WTC11 (cell line): ENCODE measurements around the gene SWAP70. TPM values are rescaled to one million over a fixed set of nuclear protein-coding genes. Genes with fewer than 3 reads are reported as not detected.

Experiments used
- ATAC-seq: fragments of 200-7000 bp; cut with Tn5 transposase; 2 replicates; pipeline ENCODE4 v1.10.0; 2021; ENCODE audit warnings: mild to moderate bottlenecking, moderate library complexity
- CTCF ChIA-PET: fragments of 300-600 bp; sonication (Branson Sonifier 250); formaldehyde crosslinking; loops from one replicate; lab custom pipeline; 2021; ENCODE audit warnings: antibody characterized with exemption; lab: Charles Lee
- POLR2A ChIA-PET: fragments of 350-600 bp; sonication (Branson Sonifier 250); formaldehyde crosslinking; loops from one replicate; lab custom pipeline; 2021; ENCODE audit warnings: antibody characterized with exemption; lab: Charles Lee
- DNase-seq: peaks from one replicate; pipeline ENCODE4 v3.0.0; 2021; ENCODE audit warnings: low spot score
- H3K27ac Mint-ChIP-seq: 2 replicates; pipeline ENCODE4 v1.8.0; 2021; ENCODE audit warnings: mixed read lengths
- H3K27me3 Mint-ChIP-seq: 2 replicates; pipeline ENCODE4 v1.8.0; 2021; ENCODE audit warnings: low read depth, mild to moderate bottlenecking, moderate library complexity, mixed read lengths
- H3K36me3 Mint-ChIP-seq: 2 replicates; pipeline ENCODE4 v1.8.0; 2021; ENCODE audit warnings: mixed read lengths
- H3K4me1 Mint-ChIP-seq: 2 replicates; pipeline ENCODE4 v1.8.0; 2022; ENCODE audit warnings: mixed read lengths
- H3K4me3 Mint-ChIP-seq: 2 replicates; pipeline ENCODE4 v1.8.0; 2021; ENCODE audit warnings: mild to moderate bottlenecking, moderate library complexity, mixed read lengths
- H3K9me3 Mint-ChIP-seq: 2 replicates; pipeline ENCODE4 v1.8.0; 2021; ENCODE audit warnings: mixed read lengths
- EMX1 ChIP-seq: fragments of 250-450 bp; sonication (Bioruptor Pico); IDR thresholded peaks from 2 replicates; pipeline ENCODE4 v1.8.0; 2021; ENCODE audit warnings: mild to moderate bottlenecking
- FOXJ3 ChIP-seq: sonication (generic); formaldehyde crosslinking; IDR thresholded peaks from 2 replicates; pipeline ENCODE4 v1.9.0; 2021; ENCODE audit warnings: missing genetic modification reagents, mild to moderate bottlenecking, borderline replicate concordance
- GABPB1 ChIP-seq: sonication (generic); formaldehyde crosslinking; IDR thresholded peaks from 2 replicates; pipeline ENCODE4 v1.8.1; 2023; ENCODE audit warnings: mild to moderate bottlenecking, missing genetic modification reagents
- IRF2 ChIP-seq: sonication (generic); formaldehyde crosslinking; IDR thresholded peaks from 2 replicates; pipeline ENCODE4 v1.8.0; 2022; ENCODE audit warnings: low read depth, missing genetic modification reagents, borderline replicate concordance
- KAT7 ChIP-seq: sonication (generic); formaldehyde crosslinking; IDR thresholded peaks from 2 replicates; pipeline ENCODE4 v1.8.1; 2023; ENCODE audit warnings: missing genetic modification reagents, mild to moderate bottlenecking, borderline replicate concordance
- NFATC4 ChIP-seq: fragments of 250-450 bp; sonication (Bioruptor Pico); IDR thresholded peaks from 2 replicates; pipeline ENCODE4 v1.9.0; 2021; ENCODE audit warnings: mild to moderate bottlenecking
- NFYB ChIP-seq: sonication (generic); formaldehyde crosslinking; conservative IDR thresholded peaks from 2 replicates; pipeline ENCODE4 v1.8.0; 2022; ENCODE audit warnings: low read depth, missing genetic modification reagents
- NR1H2 ChIP-seq: sonication (generic); formaldehyde crosslinking; IDR thresholded peaks from 2 replicates; pipeline ENCODE4 v1.9.0; 2021; ENCODE audit warnings: mild to moderate bottlenecking, moderate library complexity, missing genetic modification reagents
- PRRX2 ChIP-seq: fragments of 250-450 bp; sonication (Bioruptor Pico); IDR thresholded peaks from 2 replicates; pipeline ENCODE4 v1.8.0; 2021; ENCODE audit warnings: mild to moderate bottlenecking
- SOX15 ChIP-seq: fragments of 250-450 bp; sonication (Bioruptor Pico); IDR thresholded peaks from 2 replicates; pipeline ENCODE4 v1.9.0; 2021; ENCODE audit warnings: mild to moderate bottlenecking
- SP1 ChIP-seq: sonication (generic); formaldehyde crosslinking; conservative IDR thresholded peaks from 2 replicates; pipeline ENCODE4 v1.8.1; 2022; ENCODE audit warnings: missing genetic modification reagents
- TEAD1 ChIP-seq: sonication (generic); formaldehyde crosslinking; IDR thresholded peaks from 2 replicates; pipeline ENCODE4 v1.8.0; 2022; ENCODE audit warnings: mild to moderate bottlenecking, missing genetic modification reagents
- TP53 ChIP-seq: sonication (generic); formaldehyde crosslinking; IDR thresholded peaks from 2 replicates; pipeline ENCODE4 v1.8.1; 2023; ENCODE audit warnings: mild to moderate bottlenecking, missing genetic modification reagents
- ZNF219 ChIP-seq: sonication (generic); formaldehyde crosslinking; IDR thresholded peaks from 2 replicates; pipeline ENCODE4 v1.8.0; 2023; ENCODE audit warnings: missing genetic modification reagents, mild to moderate bottlenecking, borderline replicate concordance
- ZNF416 ChIP-seq: fragments of 250-450 bp; sonication (Bioruptor Pico); IDR thresholded peaks from 2 replicates; pipeline ENCODE4 v1.9.0; 2021; ENCODE audit warnings: mild to moderate bottlenecking, inconsistent platforms
- ZNF671 ChIP-seq: fragments of 250-450 bp; sonication (Bioruptor Pico); IDR thresholded peaks from 2 replicates; pipeline ENCODE4 v1.8.0; 2021; ENCODE audit warnings: mild to moderate bottlenecking
- total RNA-seq: library from RNA; stranded (reverse); gene quantifications from 3 replicates; pipeline ENCODE4 v1.2.3, GENCODE V29; 2021
- TF ChIP-seq, protein P1 (sequence below): sonication (generic); formaldehyde crosslinking; IDR thresholded peaks from 2 replicates; pipeline ENCODE4 v1.8.1; 2023; ENCODE audit warnings: mild to moderate bottlenecking, missing genetic modification reagents, moderate library complexity
- TF ChIP-seq, protein P2 (sequence below): fragments of 250-450 bp; sonication (Bioruptor Pico); IDR thresholded peaks from 2 replicates; pipeline ENCODE4 v1.9.0; 2021; ENCODE audit warnings: mild to moderate bottlenecking
- TF ChIP-seq, protein P3 (sequence below): sonication (generic); formaldehyde crosslinking; conservative IDR thresholded peaks from 2 replicates; pipeline ENCODE4 v1.8.1; 2022; ENCODE audit warnings: mild to moderate bottlenecking, missing genetic modification reagents
- TF ChIP-seq, protein P4 (sequence below): sonication (generic); formaldehyde crosslinking; IDR thresholded peaks from 2 replicates; pipeline ENCODE4 v1.8.1; 2022; ENCODE audit warnings: mild to moderate bottlenecking, missing genetic modification reagents, moderate library complexity, borderline replicate concordance
- TF ChIP-seq, protein P5 (sequence below): sonication (generic); formaldehyde crosslinking; IDR thresholded peaks from 2 replicates; pipeline ENCODE4 v1.8.0; 2022; ENCODE audit warnings: mild to moderate bottlenecking, missing genetic modification reagents
- TF ChIP-seq, protein P6 (sequence below): fragments of 250-450 bp; sonication (Bioruptor Pico); IDR thresholded peaks from 2 replicates; pipeline ENCODE4 v1.9.0; 2021; ENCODE audit warnings: mild to moderate bottlenecking
- TF ChIP-seq, protein P7 (sequence below): sonication (generic); formaldehyde crosslinking; IDR thresholded peaks from 2 replicates; pipeline ENCODE4 v1.8.1; 2022; ENCODE audit warnings: low read depth, missing genetic modification reagents, borderline replicate concordance
- TF ChIP-seq, protein P8 (sequence below): fragments of 200-600 bp; IDR thresholded peaks from 2 replicates; pipeline ENCODE4 v1.8.0; 2022; ENCODE audit warnings: antibody characterized with exemption

The SWAP70 gene
- total RNA-seq, 1 experiment from 2014 or later: 24.1 TPM

DNA sequence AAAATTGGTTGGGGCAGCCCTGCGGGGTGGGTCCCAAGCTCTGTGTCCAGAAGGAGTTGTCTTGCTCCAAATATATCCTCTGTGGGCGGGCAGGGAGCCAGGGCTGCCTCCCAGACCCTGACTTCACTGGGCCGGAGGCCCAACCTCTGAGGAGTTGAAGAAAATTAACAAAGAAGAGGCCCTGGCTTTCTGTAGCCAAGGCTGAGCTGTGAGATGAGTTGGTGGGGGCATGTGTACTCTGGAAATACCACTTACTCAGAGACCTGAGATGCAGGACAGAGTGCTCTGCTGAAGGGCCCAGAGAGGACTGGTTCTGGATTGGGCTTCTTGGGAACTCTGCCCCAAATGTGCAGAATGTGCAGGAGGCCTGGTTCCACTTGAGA lies 96.3 kb downstream of the SWAP70 start:
- POLR2A ChIA-PET: no interaction called here
- Mint-ChIP-seq H3K4me1 (peaks cover 40% of the 10 kb centered on the region), H3K9me3 (peaks cover 8% of the 10 kb centered on the region), H3K27ac (no peak overlapping the region), H3K27me3 (0 out of 2 replicates have a peak, but pooled peaks cover 3% of the 10 kb centered on the region), H3K36me3 (no peaks in the 10 kb centered on the region), H3K4me3 (no peak overlapping the region)
- no peak for TF ChIP-seq KAT7 (CRISPR knock-in tag)
- TF ChIP-seq NR1H2 (CRISPR knock-in tag): no peak
- no peak for TF ChIP-seq TEAD1 (CRISPR knock-in tag)
- TF ChIP-seq GABPB1 (CRISPR knock-in tag): no peak
- TF ChIP-seq ZNF416 (CRISPR knock-in tag): no peak
- TF ChIP-seq, protein P1, sequence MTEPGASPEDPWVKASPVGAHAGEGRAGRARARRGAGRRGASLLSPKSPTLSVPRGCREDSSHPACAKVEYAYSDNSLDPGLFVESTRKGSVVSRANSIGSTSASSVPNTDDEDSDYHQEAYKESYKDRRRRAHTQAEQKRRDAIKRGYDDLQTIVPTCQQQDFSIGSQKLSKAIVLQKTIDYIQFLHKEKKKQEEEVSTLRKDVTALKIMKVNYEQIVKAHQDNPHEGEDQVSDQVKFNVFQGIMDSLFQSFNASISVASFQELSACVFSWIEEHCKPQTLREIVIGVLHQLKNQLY (CRISPR knock-in tag): no peak
- TF ChIP-seq TP53: no peak
- no peak for TF ChIP-seq IRF2 (CRISPR knock-in tag)
- no peak for TF ChIP-seq ZNF671 (CRISPR knock-in tag)
- TF ChIP-seq, protein P2, sequence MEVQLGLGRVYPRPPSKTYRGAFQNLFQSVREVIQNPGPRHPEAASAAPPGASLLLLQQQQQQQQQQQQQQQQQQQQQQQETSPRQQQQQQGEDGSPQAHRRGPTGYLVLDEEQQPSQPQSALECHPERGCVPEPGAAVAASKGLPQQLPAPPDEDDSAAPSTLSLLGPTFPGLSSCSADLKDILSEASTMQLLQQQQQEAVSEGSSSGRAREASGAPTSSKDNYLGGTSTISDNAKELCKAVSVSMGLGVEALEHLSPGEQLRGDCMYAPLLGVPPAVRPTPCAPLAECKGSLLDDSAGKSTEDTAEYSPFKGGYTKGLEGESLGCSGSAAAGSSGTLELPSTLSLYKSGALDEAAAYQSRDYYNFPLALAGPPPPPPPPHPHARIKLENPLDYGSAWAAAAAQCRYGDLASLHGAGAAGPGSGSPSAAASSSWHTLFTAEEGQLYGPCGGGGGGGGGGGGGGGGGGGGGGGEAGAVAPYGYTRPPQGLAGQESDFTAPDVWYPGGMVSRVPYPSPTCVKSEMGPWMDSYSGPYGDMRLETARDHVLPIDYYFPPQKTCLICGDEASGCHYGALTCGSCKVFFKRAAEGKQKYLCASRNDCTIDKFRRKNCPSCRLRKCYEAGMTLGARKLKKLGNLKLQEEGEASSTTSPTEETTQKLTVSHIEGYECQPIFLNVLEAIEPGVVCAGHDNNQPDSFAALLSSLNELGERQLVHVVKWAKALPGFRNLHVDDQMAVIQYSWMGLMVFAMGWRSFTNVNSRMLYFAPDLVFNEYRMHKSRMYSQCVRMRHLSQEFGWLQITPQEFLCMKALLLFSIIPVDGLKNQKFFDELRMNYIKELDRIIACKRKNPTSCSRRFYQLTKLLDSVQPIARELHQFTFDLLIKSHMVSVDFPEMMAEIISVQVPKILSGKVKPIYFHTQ (CRISPR knock-in tag): no peak
- TF ChIP-seq SP1 (CRISPR knock-in tag): no peak
- TF ChIP-seq, protein P3, sequence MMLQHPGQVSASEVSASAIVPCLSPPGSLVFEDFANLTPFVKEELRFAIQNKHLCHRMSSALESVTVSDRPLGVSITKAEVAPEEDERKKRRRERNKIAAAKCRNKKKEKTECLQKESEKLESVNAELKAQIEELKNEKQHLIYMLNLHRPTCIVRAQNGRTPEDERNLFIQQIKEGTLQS: no peak
- TF ChIP-seq NFATC4: no peak
- no peak for TF ChIP-seq PRRX2
- TF ChIP-seq, protein P4, sequence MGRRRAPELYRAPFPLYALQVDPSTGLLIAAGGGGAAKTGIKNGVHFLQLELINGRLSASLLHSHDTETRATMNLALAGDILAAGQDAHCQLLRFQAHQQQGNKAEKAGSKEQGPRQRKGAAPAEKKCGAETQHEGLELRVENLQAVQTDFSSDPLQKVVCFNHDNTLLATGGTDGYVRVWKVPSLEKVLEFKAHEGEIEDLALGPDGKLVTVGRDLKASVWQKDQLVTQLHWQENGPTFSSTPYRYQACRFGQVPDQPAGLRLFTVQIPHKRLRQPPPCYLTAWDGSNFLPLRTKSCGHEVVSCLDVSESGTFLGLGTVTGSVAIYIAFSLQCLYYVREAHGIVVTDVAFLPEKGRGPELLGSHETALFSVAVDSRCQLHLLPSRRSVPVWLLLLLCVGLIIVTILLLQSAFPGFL (CRISPR knock-in tag): no peak
- TF ChIP-seq NFYB (CRISPR knock-in tag): no peak
- TF ChIP-seq, protein P5, sequence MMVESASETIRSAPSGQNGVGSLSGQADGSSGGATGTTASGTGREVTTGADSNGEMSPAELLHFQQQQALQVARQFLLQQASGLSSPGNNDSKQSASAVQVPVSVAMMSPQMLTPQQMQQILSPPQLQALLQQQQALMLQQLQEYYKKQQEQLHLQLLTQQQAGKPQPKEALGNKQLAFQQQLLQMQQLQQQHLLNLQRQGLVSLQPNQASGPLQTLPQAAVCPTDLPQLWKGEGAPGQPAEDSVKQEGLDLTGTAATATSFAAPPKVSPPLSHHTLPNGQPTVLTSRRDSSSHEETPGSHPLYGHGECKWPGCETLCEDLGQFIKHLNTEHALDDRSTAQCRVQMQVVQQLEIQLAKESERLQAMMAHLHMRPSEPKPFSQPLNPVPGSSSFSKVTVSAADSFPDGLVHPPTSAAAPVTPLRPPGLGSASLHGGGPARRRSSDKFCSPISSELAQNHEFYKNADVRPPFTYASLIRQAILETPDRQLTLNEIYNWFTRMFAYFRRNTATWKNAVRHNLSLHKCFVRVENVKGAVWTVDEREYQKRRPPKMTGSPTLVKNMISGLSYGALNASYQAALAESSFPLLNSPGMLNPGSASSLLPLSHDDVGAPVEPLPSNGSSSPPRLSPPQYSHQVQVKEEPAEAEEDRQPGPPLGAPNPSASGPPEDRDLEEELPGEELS (CRISPR knock-in tag): no peak
- TF ChIP-seq SOX15 (CRISPR knock-in tag): no peak
- TF ChIP-seq EMX1 (CRISPR knock-in tag): no peak
- ATAC-seq (no peak), DNase-seq (no peak)
- CTCF ChIA-PET: interaction anchor here (0.7 to 3.3 kb wide), 3 partner anchors 16 to 620 kb away, joined by 3 to 17 read pairs (median 3); no protein-coding TSS in a partner anchor

DNA sequence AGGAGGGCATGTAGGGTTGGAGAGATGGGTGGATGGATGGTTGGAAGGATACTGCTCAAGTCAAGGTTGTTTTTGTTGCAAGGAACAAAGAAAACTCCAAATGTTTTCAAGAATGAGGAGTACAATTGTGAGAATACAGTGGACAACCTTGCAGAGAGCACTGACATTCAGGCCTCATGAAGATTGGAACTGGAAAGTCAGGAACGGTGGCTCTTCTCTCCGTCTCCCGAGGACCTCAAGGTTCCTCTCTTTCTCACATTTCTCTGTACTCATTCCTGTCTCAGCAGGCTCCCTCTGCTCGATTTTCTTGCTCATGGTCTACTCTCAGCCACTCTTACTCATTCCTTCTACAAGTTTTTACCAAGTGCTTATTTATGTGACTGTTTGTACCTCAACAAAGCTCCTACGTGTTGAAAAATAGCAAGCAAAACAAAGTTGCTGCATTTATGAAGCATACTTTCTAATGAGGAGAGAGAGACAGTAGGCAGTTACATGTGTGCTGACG lies 97.6 kb downstream of the SWAP70 start:
- H3K4me3 Mint-ChIP-seq: no peak overlapping the region
- no peak overlapping the region for H3K27ac Mint-ChIP-seq
- TF ChIP-seq, protein P6, sequence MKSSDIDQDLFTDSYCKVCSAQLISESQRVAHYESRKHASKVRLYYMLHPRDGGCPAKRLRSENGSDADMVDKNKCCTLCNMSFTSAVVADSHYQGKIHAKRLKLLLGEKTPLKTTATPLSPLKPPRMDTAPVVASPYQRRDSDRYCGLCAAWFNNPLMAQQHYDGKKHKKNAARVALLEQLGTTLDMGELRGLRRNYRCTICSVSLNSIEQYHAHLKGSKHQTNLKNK (CRISPR knock-in tag): no peak
- TF ChIP-seq, protein P7, sequence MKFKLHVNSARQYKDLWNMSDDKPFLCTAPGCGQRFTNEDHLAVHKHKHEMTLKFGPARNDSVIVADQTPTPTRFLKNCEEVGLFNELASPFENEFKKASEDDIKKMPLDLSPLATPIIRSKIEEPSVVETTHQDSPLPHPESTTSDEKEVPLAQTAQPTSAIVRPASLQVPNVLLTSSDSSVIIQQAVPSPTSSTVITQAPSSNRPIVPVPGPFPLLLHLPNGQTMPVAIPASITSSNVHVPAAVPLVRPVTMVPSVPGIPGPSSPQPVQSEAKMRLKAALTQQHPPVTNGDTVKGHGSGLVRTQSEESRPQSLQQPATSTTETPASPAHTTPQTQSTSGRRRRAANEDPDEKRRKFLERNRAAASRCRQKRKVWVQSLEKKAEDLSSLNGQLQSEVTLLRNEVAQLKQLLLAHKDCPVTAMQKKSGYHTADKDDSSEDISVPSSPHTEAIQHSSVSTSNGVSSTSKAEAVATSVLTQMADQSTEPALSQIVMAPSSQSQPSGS: no peak
- no peak for TF ChIP-seq FOXJ3 (CRISPR knock-in tag)
- TF ChIP-seq, protein P8, sequence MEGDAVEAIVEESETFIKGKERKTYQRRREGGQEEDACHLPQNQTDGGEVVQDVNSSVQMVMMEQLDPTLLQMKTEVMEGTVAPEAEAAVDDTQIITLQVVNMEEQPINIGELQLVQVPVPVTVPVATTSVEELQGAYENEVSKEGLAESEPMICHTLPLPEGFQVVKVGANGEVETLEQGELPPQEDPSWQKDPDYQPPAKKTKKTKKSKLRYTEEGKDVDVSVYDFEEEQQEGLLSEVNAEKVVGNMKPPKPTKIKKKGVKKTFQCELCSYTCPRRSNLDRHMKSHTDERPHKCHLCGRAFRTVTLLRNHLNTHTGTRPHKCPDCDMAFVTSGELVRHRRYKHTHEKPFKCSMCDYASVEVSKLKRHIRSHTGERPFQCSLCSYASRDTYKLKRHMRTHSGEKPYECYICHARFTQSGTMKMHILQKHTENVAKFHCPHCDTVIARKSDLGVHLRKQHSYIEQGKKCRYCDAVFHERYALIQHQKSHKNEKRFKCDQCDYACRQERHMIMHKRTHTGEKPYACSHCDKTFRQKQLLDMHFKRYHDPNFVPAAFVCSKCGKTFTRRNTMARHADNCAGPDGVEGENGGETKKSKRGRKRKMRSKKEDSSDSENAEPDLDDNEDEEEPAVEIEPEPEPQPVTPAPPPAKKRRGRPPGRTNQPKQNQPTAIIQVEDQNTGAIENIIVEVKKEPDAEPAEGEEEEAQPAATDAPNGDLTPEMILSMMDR: no peak
- no peak for TF ChIP-seq ZNF219 (CRISPR knock-in tag)
- TF ChIP-seq, protein P4 (CRISPR knock-in tag): no peak

More for the DNA sequence above, 97.6 kb downstream of the SWAP70 start:
- Mint-ChIP-seq H3K27me3 (0 out of 2 replicates have a peak, but pooled peaks cover 3% of the 10 kb centered on the region), H3K36me3 (no peaks in the 10 kb centered on the region), H3K4me1 (peaks cover 38% of the 10 kb centered on the region), H3K9me3 (peaks cover 11% of the 10 kb centered on the region)
- ATAC-seq (no peak), DNase-seq (no peak)
- ChIA-PET POLR2A (no interaction called here), CTCF (interaction anchor here (0.7 kb wide), 1 partner anchor 543 kb away, joined by 3 read pairs; no protein-coding TSS in a partner anchor)
